ENCODE data around the gene RTL3.

DNA sequence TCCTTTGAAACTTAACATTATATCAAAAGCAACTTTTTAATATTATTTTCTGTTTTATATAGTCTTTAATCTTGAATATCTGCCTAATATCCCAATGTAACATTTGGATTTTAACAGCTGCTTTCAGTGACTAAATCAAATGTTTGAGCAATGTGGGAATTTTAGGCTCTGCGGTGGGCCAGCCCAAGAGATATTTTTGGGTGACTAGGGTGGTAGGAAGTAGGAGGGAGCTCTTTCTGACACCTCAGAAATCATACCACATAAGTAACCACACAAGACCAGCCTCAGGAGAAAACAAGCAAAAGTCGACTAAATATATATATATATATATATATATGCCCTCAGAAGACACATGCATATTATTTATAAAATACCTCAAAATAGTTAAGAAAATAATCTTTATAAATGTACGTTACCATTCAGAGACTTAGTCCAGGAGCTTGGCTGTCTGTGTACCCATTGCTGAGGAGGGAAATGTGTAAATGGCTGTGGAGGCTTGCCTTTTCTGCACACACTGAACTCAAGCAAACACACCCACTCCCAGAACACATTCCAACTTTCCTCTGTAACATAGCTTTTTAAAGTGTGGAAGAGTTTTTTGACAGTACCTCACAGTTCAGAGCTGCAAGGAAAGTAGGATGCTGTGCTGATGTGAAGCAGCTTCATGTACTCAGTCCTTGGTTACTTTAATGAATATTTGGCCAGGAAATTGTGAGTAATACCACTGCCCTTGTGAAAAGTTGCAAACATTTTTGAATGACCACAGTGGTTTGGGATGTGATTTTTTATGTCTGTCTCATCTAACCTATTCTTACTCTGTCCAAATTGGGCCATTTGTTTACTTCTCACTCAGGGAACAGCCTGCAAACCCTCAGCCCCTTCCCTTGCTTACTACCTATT is at the start of gene RTL3:
- TF ChIP-seq POLR2A (IDR thresholded peaks at IDR 0.05; ENCODE audit: low read depth, low read length) (no peak), MXI1 (IDR thresholded peaks at IDR 0.05; ENCODE audit: borderline replicate concordance, low read depth, low read length) (no peak), BHLHE40 (IDR thresholded peaks at IDR 0.05; ENCODE audit: low read depth, low read length) (no peak), RFX5 (IDR thresholded peaks at IDR 0.05; ENCODE audit: low read depth, low read length) (no peak), RAD21 (IDR thresholded peaks at IDR 0.05; ENCODE audit: low read length) (no peak), SMC3 (IDR thresholded peaks at IDR 0.05; ENCODE audit: low read depth, low read length) (no peak), MAZ (IDR thresholded peaks at IDR 0.05; ENCODE audit: borderline replicate concordance, low read depth, low read length) (no peak), CHD1 (IDR thresholded peaks at IDR 0.05; ENCODE audit: low read depth, low read length) (no peak)
- TF ChIP-seq, protein P1, sequence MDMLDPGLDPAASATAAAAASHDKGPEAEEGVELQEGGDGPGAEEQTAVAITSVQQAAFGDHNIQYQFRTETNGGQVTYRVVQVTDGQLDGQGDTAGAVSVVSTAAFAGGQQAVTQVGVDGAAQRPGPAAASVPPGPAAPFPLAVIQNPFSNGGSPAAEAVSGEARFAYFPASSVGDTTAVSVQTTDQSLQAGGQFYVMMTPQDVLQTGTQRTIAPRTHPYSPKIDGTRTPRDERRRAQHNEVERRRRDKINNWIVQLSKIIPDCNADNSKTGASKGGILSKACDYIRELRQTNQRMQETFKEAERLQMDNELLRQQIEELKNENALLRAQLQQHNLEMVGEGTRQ (IDR thresholded peaks at IDR 0.05; ENCODE audit: low read depth, low read length) = no peak
- TF ChIP-seq, protein P2, sequence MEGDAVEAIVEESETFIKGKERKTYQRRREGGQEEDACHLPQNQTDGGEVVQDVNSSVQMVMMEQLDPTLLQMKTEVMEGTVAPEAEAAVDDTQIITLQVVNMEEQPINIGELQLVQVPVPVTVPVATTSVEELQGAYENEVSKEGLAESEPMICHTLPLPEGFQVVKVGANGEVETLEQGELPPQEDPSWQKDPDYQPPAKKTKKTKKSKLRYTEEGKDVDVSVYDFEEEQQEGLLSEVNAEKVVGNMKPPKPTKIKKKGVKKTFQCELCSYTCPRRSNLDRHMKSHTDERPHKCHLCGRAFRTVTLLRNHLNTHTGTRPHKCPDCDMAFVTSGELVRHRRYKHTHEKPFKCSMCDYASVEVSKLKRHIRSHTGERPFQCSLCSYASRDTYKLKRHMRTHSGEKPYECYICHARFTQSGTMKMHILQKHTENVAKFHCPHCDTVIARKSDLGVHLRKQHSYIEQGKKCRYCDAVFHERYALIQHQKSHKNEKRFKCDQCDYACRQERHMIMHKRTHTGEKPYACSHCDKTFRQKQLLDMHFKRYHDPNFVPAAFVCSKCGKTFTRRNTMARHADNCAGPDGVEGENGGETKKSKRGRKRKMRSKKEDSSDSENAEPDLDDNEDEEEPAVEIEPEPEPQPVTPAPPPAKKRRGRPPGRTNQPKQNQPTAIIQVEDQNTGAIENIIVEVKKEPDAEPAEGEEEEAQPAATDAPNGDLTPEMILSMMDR (conservative IDR thresholded peaks at IDR 0.05; ENCODE audit: low read depth, low read length) = no peak
- TF ChIP-seq, protein P3, sequence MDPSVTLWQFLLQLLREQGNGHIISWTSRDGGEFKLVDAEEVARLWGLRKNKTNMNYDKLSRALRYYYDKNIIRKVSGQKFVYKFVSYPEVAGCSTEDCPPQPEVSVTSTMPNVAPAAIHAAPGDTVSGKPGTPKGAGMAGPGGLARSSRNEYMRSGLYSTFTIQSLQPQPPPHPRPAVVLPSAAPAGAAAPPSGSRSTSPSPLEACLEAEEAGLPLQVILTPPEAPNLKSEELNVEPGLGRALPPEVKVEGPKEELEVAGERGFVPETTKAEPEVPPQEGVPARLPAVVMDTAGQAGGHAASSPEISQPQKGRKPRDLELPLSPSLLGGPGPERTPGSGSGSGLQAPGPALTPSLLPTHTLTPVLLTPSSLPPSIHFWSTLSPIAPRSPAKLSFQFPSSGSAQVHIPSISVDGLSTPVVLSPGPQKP (IDR thresholded peaks at IDR 0.05; ENCODE audit: borderline replicate concordance, low read depth, low read length) = no peak

All from IMR-90 (cell line).